GM21515 (cell line): Measurements from ENCODE around the gene NPBWR2.
"Not testable (repeated sequence)": the region's sequence is repeated elsewhere in the genome, so short reads cannot be mapped to it uniquely, and the experiment has no call there.

Experiments used
- ATAC-seq: cut with Tn5 transposase; IDR thresholded peaks from one replicate; pipeline ENCODE4 v1.9.1; 2021; ENCODE audit not compliant: unreplicated experiment

The NPBWR2 gene

GRCh38 chr20:64144144-64144912 is 37.0 kb upstream of the NPBWR2 start:
- no peak for ATAC-seq

- ATAC-seq = no peak
These were observed 35.8 kb upstream of the NPBWR2 start for GRCh38 chr20:64143018-64143801.

GRCh38 chr20:64142590-64142989 is 35.2 kb upstream of the NPBWR2 start:
- no peak for ATAC-seq

GRCh38 chr20:64140956-64141355 is 33.6 kb upstream of the NPBWR2 start:
- ATAC-seq = no peak

- no peak for ATAC-seq
These were observed 32.9 kb upstream of the NPBWR2 start for GRCh38 chr20:64140061-64140931.

GRCh38 chr20:64139199-64140060 is 32.1 kb upstream of the NPBWR2 start:
- ATAC-seq = no peak

- ATAC-seq = no peak
These were observed 31.0 kb upstream of the NPBWR2 start for GRCh38 chr20:64138276-64138815.

GRCh38 chr20:64137598-64138031 is 30.2 kb upstream of the NPBWR2 start:
- ATAC-seq = no peak

GRCh38 chr20:64136004-64136710 is 28.8 kb upstream of the NPBWR2 start:
- ATAC-seq = no peak

- ATAC-seq = not testable (repeated sequence)
These were observed 27.4 kb upstream of the NPBWR2 start for GRCh38 chr20:64134744-64135143.

GRCh38 chr20:64133951-64134407 is 26.6 kb upstream of the NPBWR2 start:
- ATAC-seq = no peak

GRCh38 chr20:64131406-64131805 is 24.0 kb upstream of the NPBWR2 start:
- ATAC-seq = no peak

- no peak for ATAC-seq
These were observed 23.5 kb upstream of the NPBWR2 start for GRCh38 chr20:64130876-64131275.

GRCh38 chr20:64130271-64130670 is 22.9 kb upstream of the NPBWR2 start:
- ATAC-seq = no peak

- no peak for ATAC-seq
These were observed 21.9 kb upstream of the NPBWR2 start for GRCh38 chr20:64129146-64129782.

- not testable (repeated sequence) for ATAC-seq
These were observed 16.2 kb upstream of the NPBWR2 start for GRCh38 chr20:64123517-64123916.

GRCh38 chr20:64122927-64123326 is 15.6 kb upstream of the NPBWR2 start:
- ATAC-seq = not testable (repeated sequence)

GRCh38 chr20:64121586-64121985 is 14.2 kb upstream of the NPBWR2 start:
- no peak for ATAC-seq
